Astrocyte of the spinal cord (primary cell): ENCODE data around the gene NPY5R.

Experiments used
- DNase-seq: peaks from one replicate; pipeline ENCODE4 v3.0.0; 2011; ENCODE audit warnings: low read depth, low spot score
- H3K4me3 ChIP-seq: 2 replicates; pipeline ENCODE4 v1.5.1; 2011; ENCODE audit warnings: low read depth, mild to moderate bottlenecking, low read length, moderate library complexity
- CTCF ChIP-seq: IDR thresholded peaks from 2 replicates; pipeline ENCODE4 v1.5.1; 2012; ENCODE audit warnings: low read depth, mild to moderate bottlenecking, low read length, inconsistent platforms
- in situ Hi-C: cut with HindIII; loops from 2 replicates; pipeline ENCODE4 v1.10.0; 2017; ENCODE audit warnings: low sequenced_read_pairs

The NPY5R gene

GRCh38 chr4:163330916-163331628 is 12.6 kb upstream of the NPY5R start:
- in situ Hi-C loops = no loop called here
- no peak overlapping the region for H3K4me3 ChIP-seq
- no peak for TF ChIP-seq CTCF
- DNase-seq = no peak

GRCh38 chr4:163331629-163332376 is 11.9 kb upstream of the NPY5R start:
- in situ Hi-C loops = no loop called here
- DNase-seq = peak; percentile 32
- peak overlapping the region; percentile 44 for H3K4me3 ChIP-seq
- TF ChIP-seq CTCF = peak; percentile 11

- peak within 1 kb of the TSS; percentile 44 for H3K4me3 ChIP-seq
- peak; percentile 85 for TF ChIP-seq CTCF
- in situ Hi-C loops = no loop called here
- peak; percentile 83 for DNase-seq
Measured at GRCh38 chr4:163332526-163333406, 10.9 kb upstream of the NPY5R start, which contains the start of gene NPY1R. Gene NPY1R (minus strand): TSS chr4:163332596. CDS start chr4:163326554, 6,042 bp downstream.

GRCh38 chr4:163335384-163335783 is 8.3 kb upstream of the NPY5R start:
- no peak overlapping the region for H3K4me3 ChIP-seq
- TF ChIP-seq CTCF = no peak
- in situ Hi-C loops = no loop called here
- no peak for DNase-seq

- in situ Hi-C loops = no loop called here
- peak; percentile 10 for DNase-seq
- TF ChIP-seq CTCF = no peak
- H3K4me3 ChIP-seq = peak overlapping the region; percentile 38
Measured at GRCh38 chr4:163344147-163345125, 744 bp downstream of the NPY5R start.
